HG03558 (cell line): Measurements from ENCODE around the gene TMEM45A.
"Not testable (repeated sequence)": the region's sequence is repeated elsewhere in the genome, so short reads cannot be mapped to it uniquely, and the experiment has no call there.

Experiments used
- ATAC-seq: cut with Tn5 transposase; IDR thresholded peaks from one replicate; pipeline ENCODE4 v1.9.1; 2021; ENCODE audit warnings: moderate number of reproducible peaks; ENCODE audit not compliant: unreplicated experiment; ENCODE audit errors: extremely low read depth

The TMEM45A gene

GRCh38 chr3:100482176-100482575, 10.2 kb upstream of the TMEM45A start:
- no peak for ATAC-seq

GRCh38 chr3:100483529-100483928, 8.9 kb upstream of the TMEM45A start:
- no peak for ATAC-seq

GRCh38 chr3:100486808-100487207, 5.6 kb upstream of the TMEM45A start:
- ATAC-seq: no peak

GRCh38 chr3:100489118-100489517, 3.3 kb upstream of the TMEM45A start:
- ATAC-seq: no peak

GRCh38 chr3:100496711-100497261, 4.4 kb downstream of the TMEM45A start:
- ATAC-seq: no peak

GRCh38 chr3:100499651-100500050, 7.2 kb downstream of the TMEM45A start:
- ATAC-seq: no peak

- ATAC-seq: no peak
These were observed 8.0 kb downstream of the TMEM45A start for GRCh38 chr3:100500320-100500880.

- no peak for ATAC-seq
These were observed 11.0 kb downstream of the TMEM45A start for GRCh38 chr3:100503448-100503847.

- no peak for ATAC-seq
These were observed 13.9 kb downstream of the TMEM45A start for GRCh38 chr3:100506355-100506754.

GRCh38 chr3:100509818-100510217, 17.4 kb downstream of the TMEM45A start:
- not testable (repeated sequence) for ATAC-seq

- no peak for ATAC-seq
These were observed 23.8 kb downstream of the TMEM45A start for GRCh38 chr3:100516232-100516631.

GRCh38 chr3:100516838-100517237, 24.4 kb downstream of the TMEM45A start:
- no peak for ATAC-seq

GRCh38 chr3:100517276-100517675, 24.9 kb downstream of the TMEM45A start:
- ATAC-seq: no peak

- no peak for ATAC-seq
These were observed 25.8 kb downstream of the TMEM45A start for GRCh38 chr3:100518244-100518643.

GRCh38 chr3:100518983-100519382, 26.6 kb downstream of the TMEM45A start:
- no peak for ATAC-seq

- ATAC-seq: no peak
These were observed 29.0 kb downstream of the TMEM45A start for GRCh38 chr3:100521439-100521845.

GRCh38 chr3:100522125-100522524, 29.7 kb downstream of the TMEM45A start:
- ATAC-seq: no peak

- no peak for ATAC-seq
These were observed 30.8 kb downstream of the TMEM45A start for GRCh38 chr3:100523050-100523760.

GRCh38 chr3:100525753-100526612, 33.6 kb downstream of the TMEM45A start:
- ATAC-seq: no peak

GRCh38 chr3:100526613-100527346, 34.4 kb downstream of the TMEM45A start:
- no peak for ATAC-seq
